H9 (cell line): ENCODE results near the gene NRG3. TPM values are rescaled to one million over a fixed set of nuclear protein-coding genes. Genes with fewer than 3 reads are reported as not detected.

Source experiments
- DNase-seq: peaks from one replicate; pipeline ENCODE4 v3.0.0-alpha.2; 2017
- H2AFZ ChIP-seq: one replicate; pipeline ENCODE4 v1.6.1; 2013; ENCODE audit warnings: mild to moderate bottlenecking, low read length, control low read depth, moderate library complexity
- H2AK5ac ChIP-seq: 2 replicates; pipeline ENCODE4 v1.6.1; 2013; ENCODE audit warnings: low read length, control low read depth, mixed read lengths; ENCODE audit not compliant: insufficient read length
- H2BK120ac ChIP-seq: one replicate; pipeline ENCODE4 v1.6.1; 2013; ENCODE audit warnings: low read depth, mild to moderate bottlenecking, low read length, control low read depth, inconsistent platforms; ENCODE audit not compliant: poor library complexity, severe bottlenecking
- H2BK12ac ChIP-seq: 2 replicates; pipeline ENCODE4 v1.6.1; 2013; ENCODE audit warnings: low read length, control low read depth, mixed read lengths, low read depth; ENCODE audit not compliant: insufficient read length
- H2BK15ac ChIP-seq: 2 replicates; pipeline ENCODE4 v1.6.1; 2013; ENCODE audit warnings: low read depth, low read length, control low read depth
- H2BK20ac ChIP-seq: one replicate; pipeline ENCODE4 v1.6.1; 2013; ENCODE audit warnings: low read depth, mild to moderate bottlenecking, low read length, control low read depth, inconsistent platforms; ENCODE audit not compliant: poor library complexity, severe bottlenecking
- H2BK5ac ChIP-seq: 2 replicates; pipeline ENCODE4 v1.6.1; 2013; ENCODE audit warnings: low read length, control low read depth, mixed read lengths; ENCODE audit not compliant: insufficient read length
- H3K14ac ChIP-seq: 2 replicates; pipeline ENCODE4 v1.6.1; 2013; ENCODE audit warnings: low read length, control low read depth; ENCODE audit not compliant: insufficient read depth
- H3K18ac ChIP-seq: 2 replicates; pipeline ENCODE4 v1.6.1; 2013; ENCODE audit warnings: low read depth, mild to moderate bottlenecking, mixed read lengths, low read length, control low read depth; ENCODE audit not compliant: insufficient read length
- H3K23ac ChIP-seq: 2 replicates; pipeline ENCODE4 v1.6.1; 2013; ENCODE audit warnings: low read length, control low read depth, mixed read lengths, low read depth; ENCODE audit not compliant: insufficient read length
- H3K23me2 ChIP-seq: 2 replicates; pipeline ENCODE4 v1.6.1; 2013; ENCODE audit warnings: low read depth, mild to moderate bottlenecking, mixed read lengths, low read length, control low read depth; ENCODE audit not compliant: insufficient read length, poor library complexity, severe bottlenecking
- H3K27ac ChIP-seq: 2 replicates; pipeline ENCODE4 v1.5.1; 2013; ENCODE audit warnings: low read length, control low read depth, mixed read lengths, low read depth; ENCODE audit not compliant: insufficient read length
- H3K27me3 ChIP-seq: 2 replicates; pipeline ENCODE4 v1.6.1; 2013; ENCODE audit warnings: low read length, control low read depth, inconsistent platforms; ENCODE audit not compliant: insufficient read depth
- H3K4ac ChIP-seq: 2 replicates; pipeline ENCODE4 v1.6.1; 2013; ENCODE audit warnings: low read depth, mild to moderate bottlenecking, control low read depth, inconsistent platforms, low read length, moderate library complexity
- H3K4me1 ChIP-seq: 2 replicates; pipeline ENCODE4 v1.6.1; 2013; ENCODE audit warnings: low read length, control low read depth, inconsistent platforms; ENCODE audit not compliant: insufficient read depth
- H3K4me2 ChIP-seq: 2 replicates; pipeline ENCODE4 v1.6.1; 2013; ENCODE audit warnings: low read length, control low read depth, mixed read lengths; ENCODE audit not compliant: insufficient read length, insufficient read depth
- H3K56ac ChIP-seq: 2 replicates; pipeline ENCODE4 v1.6.1; 2013; ENCODE audit warnings: low read depth, mild to moderate bottlenecking, mixed read lengths, low read length, control low read depth; ENCODE audit not compliant: insufficient read length
- H3K79me1 ChIP-seq: 2 replicates; pipeline ENCODE4 v1.6.1; 2013; ENCODE audit warnings: low read depth, mild to moderate bottlenecking, moderate library complexity, low read length, control low read depth, inconsistent platforms; ENCODE audit not compliant: insufficient read depth, poor library complexity, severe bottlenecking
- H3K79me2 ChIP-seq: 2 replicates; pipeline ENCODE4 v1.6.1; 2013; ENCODE audit warnings: low read length, control low read depth, inconsistent platforms; ENCODE audit not compliant: insufficient read depth
- H3K9ac ChIP-seq: 2 replicates; pipeline ENCODE4 v1.6.1; 2013; ENCODE audit warnings: low read length, control low read depth, mixed read lengths; ENCODE audit not compliant: insufficient read length; ENCODE audit errors: extremely low read depth
- H3K9me3 ChIP-seq: one replicate; pipeline ENCODE4 v1.6.1; 2013; ENCODE audit warnings: low read depth, low read length, inconsistent platforms; ENCODE audit not compliant: control insufficient read depth
- H3T11ph ChIP-seq: one replicate; pipeline ENCODE4 v1.6.1; 2013; ENCODE audit warnings: mild to moderate bottlenecking, low read length, control low read depth, inconsistent platforms
- H4K20me1 ChIP-seq: one replicate; pipeline ENCODE4 v1.6.1; 2013; ENCODE audit not compliant: control insufficient read depth, insufficient read length, insufficient read depth
- H4K5ac ChIP-seq: 2 replicates; pipeline ENCODE4 v1.6.1; 2013; ENCODE audit warnings: low read depth, mild to moderate bottlenecking, mixed read lengths, low read length, control low read depth; ENCODE audit not compliant: insufficient read length
- H4K8ac ChIP-seq: replicated peaks from 2 replicates; pipeline ENCODE4 v1.6.1; 2013; ENCODE audit warnings: low read length, control low read depth, mixed read lengths, low read depth; ENCODE audit not compliant: insufficient read length
- H4K91ac ChIP-seq: 2 replicates; pipeline ENCODE4 v1.6.1; 2013; ENCODE audit warnings: low read depth, mild to moderate bottlenecking, moderate library complexity, mixed read lengths, low read length, control low read depth; ENCODE audit not compliant: insufficient read length
- H3K27ac Mint-ChIP-seq, 3 experiments: 2 replicates in 2 of 3; 3 replicates in 1 of 3; pipeline ENCODE4 v1.8.0; 2020 to 2021; ENCODE audit warnings: mixed read lengths in 3 of 3, mild to moderate bottlenecking in 1 of 3, moderate library complexity in 1 of 3
- H3K27me3 Mint-ChIP-seq: 2 replicates; pipeline ENCODE4 v1.8.0; 2021; ENCODE audit warnings: low read depth, mild to moderate bottlenecking, moderate library complexity, mixed read lengths
- H3K36me3 Mint-ChIP-seq, 3 experiments: 2 replicates in 2 of 3; 3 replicates in 1 of 3; pipeline ENCODE4 v1.8.0; 2020 to 2021; ENCODE audit warnings: low read depth in 3 of 3, mixed read lengths in 3 of 3; ENCODE audit not compliant: insufficient read depth in 1 of 3
- H3K4me1 Mint-ChIP-seq, 2 experiments: 2 replicates each; pipeline ENCODE4 v1.8.0; 2020; ENCODE audit warnings: mixed read lengths in 2 of 2
- H3K4me3 Mint-ChIP-seq, 2 experiments: 2 replicates in 1 of 2; 3 replicates in 1 of 2; pipeline ENCODE4 v1.8.0; 2020 to 2021; ENCODE audit warnings: mild to moderate bottlenecking in 2 of 2, mixed read lengths in 2 of 2, moderate library complexity in 1 of 2
- H3K9me3 Mint-ChIP-seq, 2 experiments: 2 replicates in 1 of 2; 3 replicates in 1 of 2; pipeline ENCODE4 v1.8.0; 2020; ENCODE audit warnings: mild to moderate bottlenecking in 2 of 2, mixed read lengths in 2 of 2, moderate library complexity in 1 of 2
- WGBS: extraction: QIAGEN DNeasy Blood & Tissue Kit; methylation state at CpG from one replicate; pipeline ENCODE4 v1.1.7; 2013; ENCODE audit warnings: missing lambda C conversion rate, low lambda C conversion rate, mixed read lengths; ENCODE audit not compliant: insufficient read length; ENCODE audit errors: extremely low coverage; 5-methylcytosine and 5-hydroxymethylcytosine counted together
- total RNA-seq: library from RNA; stranded (reverse); gene quantifications from 2 replicates; pipeline ENCODE4 v1.2.1, GENCODE V29; 2021
- TF ChIP-seq, protein P1 (sequence below): fragments of 200-600 bp; sonication (generic); conservative IDR thresholded peaks from 3 replicates; pipeline ENCODE4 v1.8.0; 2021; ENCODE audit warnings: antibody characterized with exemption, mild to moderate bottlenecking

The NRG3 gene
- total RNA-seq, 1 experiment from 2014 or later, result 1.6 TPM

- no peak overlapping the region for H3K4ac ChIP-seq
- H2BK12ac ChIP-seq, result no peak overlapping the region
- no peak overlapping the region for H4K5ac ChIP-seq
- no peak overlapping the region for H3K14ac ChIP-seq
- H3K23me2 ChIP-seq, result no peaks in the 10 kb centered on the region
- no peak overlapping the region for H3T11ph ChIP-seq
- no peak overlapping the region for H2AK5ac ChIP-seq
- no peak overlapping the region for H2AFZ ChIP-seq
- no peak overlapping the region for H3K23ac ChIP-seq
- Mint-ChIP-seq H3K36me3 (no peaks in the 10 kb centered on the region), H3K27ac (no peak overlapping the region), H3K4me3 (no peak overlapping the region), H3K27me3 (no peaks in the 10 kb centered on the region), H3K9me3 (no peaks in the 10 kb centered on the region; a peak in 2 of 5 replicates), H3K4me1 (no peaks in the 10 kb centered on the region)
- no peak overlapping the region for H2BK15ac ChIP-seq
- H4K91ac ChIP-seq, result no peak overlapping the region
- no peak overlapping the region for H2BK120ac ChIP-seq
- H3K9ac ChIP-seq, result no peak overlapping the region
- no peaks in the 10 kb centered on the region for H3K79me1 ChIP-seq
- H3K27ac ChIP-seq, result no peak overlapping the region
- WGBS, result 100% methylated on average over 1 of the region's 1 CpG
- TF ChIP-seq, protein P1, sequence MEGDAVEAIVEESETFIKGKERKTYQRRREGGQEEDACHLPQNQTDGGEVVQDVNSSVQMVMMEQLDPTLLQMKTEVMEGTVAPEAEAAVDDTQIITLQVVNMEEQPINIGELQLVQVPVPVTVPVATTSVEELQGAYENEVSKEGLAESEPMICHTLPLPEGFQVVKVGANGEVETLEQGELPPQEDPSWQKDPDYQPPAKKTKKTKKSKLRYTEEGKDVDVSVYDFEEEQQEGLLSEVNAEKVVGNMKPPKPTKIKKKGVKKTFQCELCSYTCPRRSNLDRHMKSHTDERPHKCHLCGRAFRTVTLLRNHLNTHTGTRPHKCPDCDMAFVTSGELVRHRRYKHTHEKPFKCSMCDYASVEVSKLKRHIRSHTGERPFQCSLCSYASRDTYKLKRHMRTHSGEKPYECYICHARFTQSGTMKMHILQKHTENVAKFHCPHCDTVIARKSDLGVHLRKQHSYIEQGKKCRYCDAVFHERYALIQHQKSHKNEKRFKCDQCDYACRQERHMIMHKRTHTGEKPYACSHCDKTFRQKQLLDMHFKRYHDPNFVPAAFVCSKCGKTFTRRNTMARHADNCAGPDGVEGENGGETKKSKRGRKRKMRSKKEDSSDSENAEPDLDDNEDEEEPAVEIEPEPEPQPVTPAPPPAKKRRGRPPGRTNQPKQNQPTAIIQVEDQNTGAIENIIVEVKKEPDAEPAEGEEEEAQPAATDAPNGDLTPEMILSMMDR, result no peak
- H2BK20ac ChIP-seq, result no peak overlapping the region
- H3K9me3 ChIP-seq, result no peaks in the 10 kb centered on the region
- H3K4me2 ChIP-seq, result no peak overlapping the region
- no peak overlapping the region for H3K56ac ChIP-seq
- H4K8ac ChIP-seq, result no peak overlapping the region
- no peak for DNase-seq
- H3K4me1 ChIP-seq, result no peaks in the 10 kb centered on the region
- no peaks in the 10 kb centered on the region for H3K27me3 ChIP-seq
- H3K79me2 ChIP-seq, result no peaks in the 10 kb centered on the region
- no peak overlapping the region for H3K18ac ChIP-seq
- H4K20me1 ChIP-seq, result no peaks in the 10 kb centered on the region
- no peak overlapping the region for H2BK5ac ChIP-seq
Measured at GRCh38 chr10:82496114-82496513, 621.1 kb downstream of the NRG3 start.
